Ishikawa (cell line): ENCODE results near the gene DNAAF8.

Experiments
- CEBPB ChIP-seq: IDR thresholded peaks from 2 replicates; pipeline ENCODE4 v1.6.1; 2012
- CREB1 ChIP-seq: IDR thresholded peaks from 2 replicates; pipeline ENCODE4 v1.6.1; 2012; ENCODE audit warnings: low read depth
- EGR1 ChIP-seq: IDR thresholded peaks from 2 replicates; pipeline ENCODE4 v1.6.1; 2012
- EP300 ChIP-seq: IDR thresholded peaks from 2 replicates; pipeline ENCODE4 v1.6.1; 2012; ENCODE audit warnings: borderline replicate concordance
- FOXM1 ChIP-seq: IDR thresholded peaks from 2 replicates; pipeline ENCODE4 v1.6.1; 2012; ENCODE audit warnings: low read depth, borderline replicate concordance
- NFIC ChIP-seq: IDR thresholded peaks from 2 replicates; pipeline ENCODE4 v1.6.1; 2012
- RAD21 ChIP-seq: IDR thresholded peaks from 2 replicates; pipeline ENCODE4 v1.6.1; 2012; ENCODE audit warnings: low read depth
- TAF1 ChIP-seq: IDR thresholded peaks from 2 replicates; pipeline ENCODE4 v1.6.1; 2012; ENCODE audit warnings: low read depth, mild to moderate bottlenecking
- TCF12 ChIP-seq: IDR thresholded peaks from 2 replicates; pipeline ENCODE4 v1.6.1; 2012; ENCODE audit warnings: low read depth
- TEAD4 ChIP-seq: IDR thresholded peaks from 2 replicates; pipeline ENCODE4 v1.6.1; 2012
- YY1 ChIP-seq: IDR thresholded peaks from 2 replicates; pipeline ENCODE4 v1.6.1; 2012; ENCODE audit warnings: low read depth
- ZBTB7A ChIP-seq: IDR thresholded peaks from 2 replicates; pipeline ENCODE4 v1.6.1; 2012; ENCODE audit warnings: low read depth
- TF ChIP-seq, protein P1 (sequence below): IDR thresholded peaks from 2 replicates; pipeline ENCODE4 v1.6.1; 2012
- TF ChIP-seq, protein P2 (sequence below): IDR thresholded peaks from 2 replicates; pipeline ENCODE4 v1.6.1; 2012; ENCODE audit warnings: low read depth, mild to moderate bottlenecking
- TF ChIP-seq, protein P3 (sequence below): IDR thresholded peaks from 2 replicates; pipeline ENCODE4 v1.6.1; 2012

Gene DNAAF8

DNA sequence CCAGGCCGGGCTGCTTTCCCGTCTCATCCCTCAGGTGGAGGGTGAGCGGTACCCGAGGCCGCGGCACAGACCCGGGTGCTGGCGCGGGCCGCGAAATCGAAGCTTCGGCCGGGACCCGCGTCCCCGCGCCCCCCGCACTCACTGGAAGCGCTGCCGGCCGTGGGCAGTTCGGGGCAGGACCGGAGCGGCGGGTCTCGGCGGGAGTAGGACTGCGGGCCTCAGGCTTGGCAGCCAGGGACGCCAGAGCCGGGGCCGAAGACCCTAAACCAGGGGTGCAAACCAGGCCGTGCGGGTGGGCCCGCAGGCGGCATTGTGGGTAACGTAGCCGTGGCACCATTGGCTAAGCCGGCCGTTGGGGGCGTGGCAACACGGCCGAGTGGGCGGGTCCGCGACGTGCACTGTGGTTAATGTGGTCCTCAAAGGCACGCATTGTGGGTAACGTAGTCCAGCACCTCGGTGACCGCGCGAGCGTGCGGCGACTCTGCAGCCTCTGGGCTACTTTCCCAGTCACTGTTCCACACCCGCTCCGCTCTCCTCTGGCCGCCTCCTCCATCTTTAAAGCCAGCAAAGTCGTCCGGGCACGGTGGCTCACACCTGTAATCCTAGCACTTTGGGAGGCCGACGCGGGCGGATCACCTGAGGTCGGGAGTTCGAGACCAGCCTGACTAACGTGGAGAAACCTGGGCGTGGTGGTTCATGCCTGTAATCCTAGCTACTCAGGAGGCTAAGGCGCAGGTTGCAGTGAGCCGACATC lies 32.7 kb downstream of the DNAAF8 start, which contains the start of gene ZNF500:
ZNF500 (minus strand) TSS at position 288 of the 754 bp plus-strand sequence. CDS start 1,184 bp downstream, outside the sequence.
- TF ChIP-seq YY1 (peak; percentile 60), EGR1 (peak; percentile 59), ZBTB7A (peak; percentile 98), EP300 (no peak), CEBPB (no peak), TCF12 (peak; percentile 52; the same call in 1 of the 2 replicates), CREB1 (0 out of 2 replicates have a peak, but pooled peaks have one; percentile 34), TAF1 (peak; percentile 79; the same call in 1 of the 2 replicates), RAD21 (no peak)
- TF ChIP-seq, protein P1, sequence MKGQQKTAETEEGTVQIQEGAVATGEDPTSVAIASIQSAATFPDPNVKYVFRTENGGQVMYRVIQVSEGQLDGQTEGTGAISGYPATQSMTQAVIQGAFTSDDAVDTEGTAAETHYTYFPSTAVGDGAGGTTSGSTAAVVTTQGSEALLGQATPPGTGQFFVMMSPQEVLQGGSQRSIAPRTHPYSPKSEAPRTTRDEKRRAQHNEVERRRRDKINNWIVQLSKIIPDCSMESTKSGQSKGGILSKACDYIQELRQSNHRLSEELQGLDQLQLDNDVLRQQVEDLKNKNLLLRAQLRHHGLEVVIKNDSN = no peak
- TF ChIP-seq, protein P2, sequence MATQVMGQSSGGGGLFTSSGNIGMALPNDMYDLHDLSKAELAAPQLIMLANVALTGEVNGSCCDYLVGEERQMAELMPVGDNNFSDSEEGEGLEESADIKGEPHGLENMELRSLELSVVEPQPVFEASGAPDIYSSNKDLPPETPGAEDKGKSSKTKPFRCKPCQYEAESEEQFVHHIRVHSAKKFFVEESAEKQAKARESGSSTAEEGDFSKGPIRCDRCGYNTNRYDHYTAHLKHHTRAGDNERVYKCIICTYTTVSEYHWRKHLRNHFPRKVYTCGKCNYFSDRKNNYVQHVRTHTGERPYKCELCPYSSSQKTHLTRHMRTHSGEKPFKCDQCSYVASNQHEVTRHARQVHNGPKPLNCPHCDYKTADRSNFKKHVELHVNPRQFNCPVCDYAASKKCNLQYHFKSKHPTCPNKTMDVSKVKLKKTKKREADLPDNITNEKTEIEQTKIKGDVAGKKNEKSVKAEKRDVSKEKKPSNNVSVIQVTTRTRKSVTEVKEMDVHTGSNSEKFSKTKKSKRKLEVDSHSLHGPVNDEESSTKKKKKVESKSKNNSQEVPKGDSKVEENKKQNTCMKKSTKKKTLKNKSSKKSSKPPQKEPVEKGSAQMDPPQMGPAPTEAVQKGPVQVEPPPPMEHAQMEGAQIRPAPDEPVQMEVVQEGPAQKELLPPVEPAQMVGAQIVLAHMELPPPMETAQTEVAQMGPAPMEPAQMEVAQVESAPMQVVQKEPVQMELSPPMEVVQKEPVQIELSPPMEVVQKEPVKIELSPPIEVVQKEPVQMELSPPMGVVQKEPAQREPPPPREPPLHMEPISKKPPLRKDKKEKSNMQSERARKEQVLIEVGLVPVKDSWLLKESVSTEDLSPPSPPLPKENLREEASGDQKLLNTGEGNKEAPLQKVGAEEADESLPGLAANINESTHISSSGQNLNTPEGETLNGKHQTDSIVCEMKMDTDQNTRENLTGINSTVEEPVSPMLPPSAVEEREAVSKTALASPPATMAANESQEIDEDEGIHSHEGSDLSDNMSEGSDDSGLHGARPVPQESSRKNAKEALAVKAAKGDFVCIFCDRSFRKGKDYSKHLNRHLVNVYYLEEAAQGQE = no peak
- TF ChIP-seq, protein P3, sequence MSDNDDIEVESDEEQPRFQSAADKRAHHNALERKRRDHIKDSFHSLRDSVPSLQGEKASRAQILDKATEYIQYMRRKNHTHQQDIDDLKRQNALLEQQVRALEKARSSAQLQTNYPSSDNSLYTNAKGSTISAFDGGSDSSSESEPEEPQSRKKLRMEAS = peak; percentile 77

- TF ChIP-seq TEAD4 (no peak), TAF1 (no peak), NFIC (no peak), EGR1 (no peak), FOXM1 (no peak), ZBTB7A (no peak), CREB1 (no peak), YY1 (no peak), EP300 (no peak), CEBPB (no peak), TCF12 (no peak), RAD21 (no peak)
- TF ChIP-seq, protein P2 = no peak
- TF ChIP-seq, protein P1 = no peak
- TF ChIP-seq, protein P3 = no peak
Measured at GRCh38 chr16:4767872-4768548, 33.7 kb downstream of the DNAAF8 start.

- TF ChIP-seq CEBPB (no peak), TAF1 (no peak), NFIC (no peak), TEAD4 (peak; percentile 22; the same call in 1 of the 2 replicates), ZBTB7A (peak; percentile 76), FOXM1 (no peak)
- TF ChIP-seq, protein P3 = peak; percentile 52
Measured at GRCh38 chr16:4768549-4769305, 34.4 kb downstream of the DNAAF8 start.

DNA sequence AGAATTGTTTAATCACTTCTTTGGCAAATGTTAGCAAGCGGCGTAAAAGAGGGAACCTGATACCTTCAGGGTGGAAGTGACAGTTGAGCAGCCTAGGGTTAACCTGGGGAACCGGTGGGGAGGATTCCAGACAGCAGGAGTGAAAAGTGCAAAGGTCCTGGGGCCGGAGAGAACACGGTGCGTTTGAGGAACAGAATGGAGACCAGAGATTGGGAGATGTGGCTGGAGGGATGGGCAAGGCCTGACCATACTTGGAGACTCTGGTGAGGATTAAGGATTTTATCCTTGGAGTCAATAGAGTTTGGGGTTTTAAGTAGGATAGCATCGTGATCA lies 34.9 kb downstream of the DNAAF8 start:
- 0 out of 2 replicates have a peak, but pooled peaks have one; percentile 2 for TF ChIP-seq TCF12
- TF ChIP-seq, protein P2 = no peak
